CD4-positive, alpha-beta T cell treated with Interferon alpha-2 for 1 hour (primary cell): Measurements from ENCODE around the gene SHC2.
"Not testable (repeated sequence)": the region's sequence is repeated elsewhere in the genome, so short reads cannot be mapped to it uniquely, and the experiment has no call there.

Experiments
- DNase-seq, 2 donors: peaks; one replicate each; pipeline ENCODE4 v3.0.0-alpha.2; 2020 to 2022

Gene SHC2

GRCh38 chr19:405121-405965 is 55.5 kb downstream of the SHC2 start:
- DNase-seq, result no peak

GRCh38 chr19:403221-404027 is 57.4 kb downstream of the SHC2 start:
- no peak for DNase-seq

- DNase-seq, result no peak
Observed at GRCh38 chr19:402786-403185, 58.0 kb downstream of the SHC2 start.

- no peak for DNase-seq
Observed at GRCh38 chr19:401866-402511, 58.8 kb downstream of the SHC2 start.

GRCh38 chr19:400976-401865 is 59.6 kb downstream of the SHC2 start:
- DNase-seq, result no peak

GRCh38 chr19:399370-399769 is 61.5 kb downstream of the SHC2 start:
- no peak for DNase-seq

GRCh38 chr19:398719-399118 is 62.1 kb downstream of the SHC2 start:
- no peak for DNase-seq

GRCh38 chr19:397941-398706 is 62.7 kb downstream of the SHC2 start:
- DNase-seq, result no peak

GRCh38 chr19:397321-397720 is 63.5 kb downstream of the SHC2 start:
- no peak for DNase-seq

- DNase-seq, result no peak
Observed at GRCh38 chr19:395467-395866, 65.4 kb downstream of the SHC2 start.

- not testable (repeated sequence) for DNase-seq
Observed at GRCh38 chr19:394857-395256, 66.0 kb downstream of the SHC2 start.

- not testable (repeated sequence) for DNase-seq
Observed at GRCh38 chr19:393560-393959, 67.3 kb downstream of the SHC2 start.

GRCh38 chr19:392375-392970 is 68.4 kb downstream of the SHC2 start:
- DNase-seq, result no peak

GRCh38 chr19:391726-392374 is 69.0 kb downstream of the SHC2 start:
- no peak for DNase-seq

GRCh38 chr19:391207-391557 is 69.7 kb downstream of the SHC2 start:
- no peak for DNase-seq

- DNase-seq, result no peak
Observed at GRCh38 chr19:390386-391206, 70.2 kb downstream of the SHC2 start.

- no peak for DNase-seq
Observed at GRCh38 chr19:389935-390289, 70.9 kb downstream of the SHC2 start.

- no peak for DNase-seq
Observed at GRCh38 chr19:389255-389934, 71.4 kb downstream of the SHC2 start.

- DNase-seq, result no peak
Observed at GRCh38 chr19:388691-389090, 72.1 kb downstream of the SHC2 start.
